Measurements from ENCODE around the gene SUSD2.
"Not testable (repeated sequence)": the region's sequence is repeated elsewhere in the genome, so short reads cannot be mapped to it uniquely, and the experiment has no call there.

Gene SUSD2

GRCh38 chr22:24188705-24189248, 7.5 kb downstream of the SUSD2 start:
- no peak for DNase-seq (ENCODE audit: low read depth)

- peak; percentile 44 for DNase-seq (ENCODE audit: low read depth)
Observed at GRCh38 chr22:24189249-24190158, 8.2 kb downstream of the SUSD2 start.

DNA sequence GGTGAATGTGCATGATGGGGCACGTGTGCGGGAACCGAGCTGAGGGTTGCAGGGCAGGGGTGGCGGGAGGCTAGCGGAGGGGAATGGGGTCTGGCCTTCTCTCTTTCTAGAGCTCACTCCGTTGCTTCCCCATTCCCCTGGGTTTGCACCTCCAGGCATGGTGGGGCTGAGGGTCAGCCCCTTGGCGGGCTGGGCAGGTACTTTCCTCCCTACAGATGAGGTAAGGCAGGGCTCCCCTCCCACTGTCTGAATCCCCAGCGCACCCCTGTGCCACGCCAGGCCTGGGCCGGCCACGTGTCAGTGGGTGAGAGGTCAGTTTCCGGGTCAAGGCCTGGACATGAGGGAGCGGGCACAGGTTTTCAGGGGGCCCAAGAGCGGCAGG, 8.9 kb downstream of the SUSD2 start:
- no peak for DNase-seq (ENCODE audit: low read depth)

DNA sequence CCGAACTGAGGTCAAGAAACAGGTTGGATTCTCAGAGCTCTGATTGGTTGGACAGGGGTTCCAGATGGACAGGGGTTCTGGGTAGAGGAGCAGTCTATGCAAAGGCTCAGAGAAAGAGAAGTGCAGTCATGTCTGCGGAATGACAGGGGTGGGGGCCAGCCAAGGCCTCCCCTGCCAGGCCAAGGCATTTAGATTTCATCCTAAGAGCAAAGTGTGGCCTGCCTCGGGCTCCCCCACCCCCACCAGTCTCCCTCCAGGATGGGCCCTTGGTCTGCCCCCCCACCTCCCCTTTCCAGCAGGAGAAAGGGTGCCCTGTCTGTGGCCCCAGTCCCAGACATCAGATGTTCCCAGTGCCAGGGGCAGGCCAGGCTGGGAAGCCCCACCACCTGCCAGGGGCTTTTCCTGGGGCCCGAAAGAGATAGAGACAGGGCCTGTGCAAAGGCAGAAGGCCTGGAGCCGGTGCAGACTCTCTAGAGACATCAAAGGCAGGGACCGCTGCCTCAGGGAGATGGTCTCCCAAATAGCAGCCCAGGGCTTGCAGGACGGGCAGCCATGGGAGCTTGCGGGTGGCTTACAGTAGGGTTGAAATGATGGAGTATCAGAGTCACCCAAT, 9.4 kb downstream of the SUSD2 start:
- no peak for DNase-seq (ENCODE audit: low read depth)

GRCh38 chr22:24191381-24191841, 10.1 kb downstream of the SUSD2 start:
- DNase-seq (ENCODE audit: low read depth) = no peak

GRCh38 chr22:24191893-24192292, 10.6 kb downstream of the SUSD2 start:
- DNase-seq (ENCODE audit: low read depth) = no peak

DNA sequence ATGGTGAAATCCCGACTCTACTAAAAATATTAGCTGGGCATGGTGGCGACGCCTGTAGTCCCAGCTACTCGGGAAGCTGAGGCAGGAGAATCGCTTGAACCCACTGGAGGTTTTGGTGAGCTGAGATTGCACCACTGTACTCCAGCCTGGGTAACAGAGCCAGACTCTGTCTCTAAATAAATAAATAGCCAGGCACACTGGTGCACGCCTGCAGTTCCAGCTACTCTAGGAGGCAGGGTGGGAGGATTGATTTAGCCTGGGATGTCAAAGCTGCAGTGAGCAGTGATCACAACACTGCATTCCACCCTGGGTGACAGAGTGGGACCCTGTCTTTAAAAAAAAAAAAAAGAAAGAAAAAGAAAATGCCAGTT, 17.4 kb downstream of the SUSD2 start:
- no peak for DNase-seq (ENCODE audit: low read depth)

DNA sequence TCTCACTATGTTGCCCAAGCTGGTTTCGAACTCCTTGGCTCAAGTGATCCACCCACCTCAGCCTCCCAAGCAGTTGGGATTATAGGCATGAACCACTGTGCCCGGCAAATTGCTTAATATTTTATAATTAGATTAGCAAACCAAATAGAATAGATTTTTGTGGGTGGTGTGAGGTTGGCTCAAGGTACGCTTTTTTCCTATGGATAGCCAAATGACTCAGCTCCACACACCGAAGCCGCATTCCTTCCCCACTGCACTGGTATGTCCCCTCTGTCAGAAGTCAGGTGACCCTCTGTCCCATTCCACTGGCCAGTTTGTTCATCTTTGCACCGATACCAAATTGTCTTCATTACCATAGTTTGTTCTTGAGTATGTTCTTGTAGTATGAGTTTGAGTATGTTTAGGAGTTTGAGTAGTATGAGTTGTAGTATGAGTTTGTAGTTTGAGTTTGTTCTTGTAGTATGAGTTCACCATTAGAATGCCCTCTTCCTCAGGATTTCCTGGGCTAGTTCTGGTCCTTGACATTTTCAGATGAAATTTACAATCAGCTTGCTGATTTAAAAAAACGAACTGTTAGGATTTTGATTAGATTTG, 19.4 kb downstream of the SUSD2 start:
- DNase-seq (ENCODE audit: low read depth) = no peak

GRCh38 chr22:24201681-24202614, 20.7 kb downstream of the SUSD2 start:
- no peak for DNase-seq (ENCODE audit: low read depth)

DNA sequence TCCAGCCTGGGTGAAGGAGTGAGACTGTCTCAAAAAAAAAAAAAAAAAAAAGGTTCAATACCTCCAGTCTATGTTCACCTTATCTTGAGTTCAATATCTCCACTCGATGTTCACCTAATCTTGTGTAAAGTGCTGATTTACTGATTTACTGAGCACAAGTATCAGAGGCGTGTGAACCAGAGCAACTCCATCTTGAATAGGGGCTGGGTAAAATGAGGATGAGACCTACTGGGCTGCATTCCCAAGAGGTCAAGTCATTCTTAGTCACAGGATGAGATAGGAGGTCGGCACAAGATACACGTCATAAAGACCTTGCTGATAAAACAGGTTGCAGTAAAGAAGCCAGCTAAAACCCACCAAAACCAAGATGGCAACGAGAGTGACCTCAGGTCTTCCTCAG, 22.6 kb downstream of the SUSD2 start:
- not testable (repeated sequence) for DNase-seq (ENCODE audit: low read depth)

DNA sequence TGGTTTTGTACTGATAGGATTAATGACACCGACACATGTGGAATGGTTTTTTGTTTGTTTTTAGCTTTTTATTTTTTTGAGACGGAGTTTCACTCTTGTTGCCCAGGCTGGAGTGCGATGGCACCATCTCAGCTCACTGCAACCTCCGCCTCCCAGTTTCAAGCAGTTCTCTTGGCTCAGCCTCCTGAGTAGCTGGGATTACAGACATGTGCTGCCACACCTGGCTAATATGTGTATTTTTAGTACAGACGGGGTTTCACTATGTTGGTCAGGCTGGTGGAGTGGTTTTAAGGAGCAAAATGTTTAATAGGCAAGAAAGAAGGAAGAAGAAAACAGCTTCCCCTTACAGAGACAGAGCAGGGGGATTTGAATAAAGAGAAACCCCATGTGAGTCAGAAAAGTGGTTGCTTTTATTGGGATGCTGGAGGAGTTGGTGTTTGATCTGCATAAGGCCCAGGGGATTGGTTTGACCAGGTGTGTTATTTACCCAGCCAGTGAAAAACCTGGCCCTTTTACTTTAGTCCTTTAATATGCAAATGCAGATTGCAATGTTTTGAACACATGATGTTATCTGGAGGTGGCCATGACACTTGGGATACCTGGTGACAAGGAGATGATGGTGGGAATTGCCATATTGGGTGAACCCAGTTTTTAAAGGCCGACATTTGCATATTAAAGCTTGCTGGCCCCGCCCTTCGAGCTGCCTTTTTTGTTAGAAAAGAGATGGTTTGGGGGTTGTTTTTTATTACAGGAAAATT, 24.3 kb downstream of the SUSD2 start:
- DNase-seq (ENCODE audit: low read depth) = no peak

DNA sequence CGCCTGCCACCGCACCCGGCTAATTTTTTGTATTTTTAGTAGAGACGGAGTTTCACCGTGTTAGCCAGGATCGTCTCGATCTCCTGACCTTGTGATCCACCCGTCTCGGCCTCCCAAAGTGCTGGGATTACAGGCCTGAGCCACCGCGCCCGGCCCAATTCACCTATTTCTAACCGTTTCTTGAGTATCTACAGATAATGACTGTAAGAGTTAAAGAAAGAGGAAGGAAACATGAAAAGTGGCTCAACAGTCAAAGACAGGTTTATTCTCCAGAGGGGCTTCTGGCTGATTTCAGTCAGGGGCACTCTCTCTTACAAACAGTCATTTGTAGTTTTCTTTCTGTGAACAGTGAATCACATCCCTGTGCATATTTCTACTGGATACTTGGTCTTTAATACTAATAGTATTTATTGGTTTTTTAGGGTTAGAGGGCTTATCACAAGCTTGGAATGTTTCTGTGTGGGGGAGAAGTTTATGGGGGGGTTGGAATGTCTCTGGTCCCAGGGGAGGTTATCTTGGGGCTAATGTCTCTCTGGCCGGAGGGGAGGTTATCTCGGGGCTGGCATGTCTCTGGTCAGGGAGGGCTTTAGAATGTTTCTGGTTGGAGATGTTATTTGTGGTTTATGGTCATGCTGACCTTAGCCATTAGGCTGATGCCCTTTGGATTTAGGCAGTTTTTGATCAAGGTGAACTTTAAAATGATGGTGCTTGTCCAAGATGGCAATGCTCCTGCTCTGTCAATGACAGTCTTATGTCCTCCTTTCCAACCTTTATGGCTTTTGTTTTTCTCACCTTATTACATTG, 25.4 kb downstream of the SUSD2 start:
- DNase-seq (ENCODE audit: low read depth) = not testable (repeated sequence)

GRCh38 chr22:24207264-24208011, 26.2 kb downstream of the SUSD2 start:
- DNase-seq (ENCODE audit: low read depth) = no peak

- DNase-seq (ENCODE audit: low read depth) = no peak
Observed at GRCh38 chr22:24208012-24208749, 26.9 kb downstream of the SUSD2 start.

DNA sequence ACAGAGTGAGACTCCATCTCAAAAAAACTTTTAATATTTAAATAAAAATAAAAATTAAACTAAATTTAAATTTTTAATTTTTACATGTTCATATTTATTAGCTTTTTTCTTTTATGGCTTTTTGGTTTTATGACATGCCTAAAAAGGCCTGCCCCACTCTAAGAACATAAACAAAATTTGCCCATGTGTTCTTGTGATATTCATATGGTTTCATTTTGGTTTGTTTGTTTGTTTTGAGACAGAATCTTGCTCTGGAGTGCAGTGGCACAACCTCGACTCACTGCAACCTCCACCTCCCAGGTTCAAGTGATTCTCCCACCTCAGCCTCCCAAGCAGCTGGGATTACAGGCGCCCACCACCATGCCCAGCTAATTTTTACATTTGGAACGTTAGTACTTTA, 27.7 kb downstream of the SUSD2 start:
- DNase-seq (ENCODE audit: low read depth) = no peak

DNA sequence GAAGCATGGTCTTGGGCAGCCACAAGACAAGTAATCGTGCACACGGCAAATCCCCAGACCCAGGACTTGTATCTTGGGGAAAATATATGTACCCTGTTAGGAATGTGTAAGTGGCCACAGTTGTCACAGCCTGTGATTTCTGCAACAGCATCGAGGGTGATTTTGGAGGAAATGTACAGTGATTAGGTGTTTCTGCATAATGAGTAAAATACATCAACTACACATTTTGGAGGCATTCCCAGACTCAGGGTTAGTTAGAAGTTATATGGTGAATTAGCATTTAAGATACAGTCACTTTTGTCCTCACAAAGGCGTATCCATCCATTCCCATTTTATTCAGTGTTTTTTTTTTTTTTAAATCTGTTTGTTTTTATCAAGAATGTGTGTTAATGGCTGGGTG, 28.4 kb downstream of the SUSD2 start:
- no peak for DNase-seq (ENCODE audit: low read depth)

DNA sequence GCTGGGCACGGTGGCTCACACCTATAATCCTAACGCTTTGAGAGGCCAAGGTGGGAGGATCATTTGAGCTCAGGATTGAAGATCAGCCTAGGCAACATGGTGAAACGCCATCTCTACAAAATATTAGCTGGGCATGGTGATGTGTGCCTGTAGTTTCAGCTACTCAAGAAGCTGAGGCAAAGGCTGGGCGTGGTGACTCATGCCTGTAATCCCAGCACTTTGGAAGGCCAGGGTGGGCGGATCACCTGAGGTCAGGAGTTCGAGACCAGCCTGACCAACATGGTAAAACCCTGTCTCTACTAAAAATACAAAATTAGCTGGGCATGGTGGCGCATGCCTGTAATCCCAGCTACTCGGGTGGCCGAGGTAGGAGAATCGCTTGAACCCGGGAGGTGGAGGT, 29.1 kb downstream of the SUSD2 start:
- DNase-seq (ENCODE audit: low read depth) = not testable (repeated sequence)

DNA sequence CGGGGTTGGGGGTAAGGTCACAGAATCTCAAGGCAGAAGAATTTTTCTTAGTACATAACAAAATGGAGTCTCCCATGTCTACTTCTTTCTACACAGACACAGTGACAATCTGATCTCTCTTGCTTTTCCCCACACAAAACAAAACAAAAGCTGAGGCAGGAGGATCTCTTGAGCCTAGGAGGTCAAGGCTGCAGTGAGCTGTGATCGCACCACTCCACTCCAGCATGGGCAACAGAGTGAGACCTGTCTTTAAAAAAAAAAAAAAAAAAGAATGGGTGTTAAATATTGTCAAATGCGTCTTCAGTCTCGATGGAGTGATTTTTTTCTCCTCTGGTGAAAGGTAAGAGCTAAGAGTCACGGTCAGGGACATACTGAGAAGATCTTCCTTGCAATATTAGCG, 30.4 kb downstream of the SUSD2 start:
- not testable (repeated sequence) for DNase-seq (ENCODE audit: low read depth)

GRCh38 chr22:24213111-24213510, 31.8 kb downstream of the SUSD2 start:
- not testable (repeated sequence) for DNase-seq (ENCODE audit: low read depth)
